Measurements from ENCODE around the gene LAIR1.
A peak's percentile ranks its signal among the peaks of the same experiment; 100 is the strongest.
"Not testable (repeated sequence)": the region's sequence is repeated elsewhere in the genome, so short reads cannot be mapped to it uniquely, and the experiment has no call there.

Gene LAIR1

GRCh38 chr19:54341295-54341694, 23.4 kb downstream of the LAIR1 start:
- no peak for DNase-seq

GRCh38 chr19:54339646-54340358, 24.9 kb downstream of the LAIR1 start:
- DNase-seq, result peak; percentile 54 to 59

GRCh38 chr19:54338521-54338920, 26.2 kb downstream of the LAIR1 start:
- DNase-seq, result no peak

DNA sequence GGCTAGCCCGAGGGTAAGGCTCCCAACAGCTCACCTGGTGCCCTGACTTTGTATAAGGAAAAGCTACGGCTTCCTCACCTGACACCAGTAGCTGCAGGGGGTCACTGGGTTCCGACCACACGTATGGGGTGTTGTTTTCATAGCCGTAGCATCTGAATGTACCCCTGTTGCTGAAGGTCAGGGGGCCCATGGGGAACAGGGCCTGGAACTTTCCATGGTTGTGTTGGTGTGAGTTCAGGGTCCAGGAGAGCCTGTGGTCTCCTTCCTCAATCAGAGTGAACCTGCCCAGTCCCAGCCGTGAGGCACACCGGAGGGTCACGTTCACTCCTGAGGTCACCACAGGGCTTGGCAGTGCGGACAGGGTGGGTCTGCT, 26.9 kb downstream of the LAIR1 start:
- no peak for DNase-seq

GRCh38 chr19:54336893-54337857, 27.6 kb downstream of the LAIR1 start:
- no peak for DNase-seq

GRCh38 chr19:54335979-54336892, 28.5 kb downstream of the LAIR1 start:
- no peak for DNase-seq

- peak; percentile 87 to 88 for DNase-seq
These were observed 29.6 kb downstream of the LAIR1 start for GRCh38 chr19:54335164-54335563.

GRCh38 chr19:54333586-54334298, 31.0 kb downstream of the LAIR1 start:
- DNase-seq, result no peak

DNA sequence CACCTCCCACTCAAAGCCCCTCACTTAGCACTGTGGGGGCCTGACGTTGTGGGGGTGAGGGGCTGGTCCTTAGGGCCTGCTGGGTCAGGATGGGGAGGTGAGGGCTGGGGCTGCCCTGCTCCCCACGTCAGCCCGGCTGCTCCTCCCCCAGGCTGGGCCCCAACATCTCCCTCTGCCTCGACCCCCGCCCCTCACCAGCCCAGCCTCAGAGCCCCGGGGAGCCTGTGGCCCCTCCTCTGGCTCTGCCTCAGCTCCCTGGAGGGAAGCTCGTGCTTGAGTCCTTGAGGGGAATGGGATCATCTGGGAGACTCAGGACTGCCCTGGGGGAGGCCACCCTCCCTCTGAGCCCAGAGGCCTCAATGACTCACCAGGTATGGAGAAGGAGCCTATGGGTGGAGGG, 32.6 kb downstream of the LAIR1 start:
- DNase-seq, result no peak

DNA sequence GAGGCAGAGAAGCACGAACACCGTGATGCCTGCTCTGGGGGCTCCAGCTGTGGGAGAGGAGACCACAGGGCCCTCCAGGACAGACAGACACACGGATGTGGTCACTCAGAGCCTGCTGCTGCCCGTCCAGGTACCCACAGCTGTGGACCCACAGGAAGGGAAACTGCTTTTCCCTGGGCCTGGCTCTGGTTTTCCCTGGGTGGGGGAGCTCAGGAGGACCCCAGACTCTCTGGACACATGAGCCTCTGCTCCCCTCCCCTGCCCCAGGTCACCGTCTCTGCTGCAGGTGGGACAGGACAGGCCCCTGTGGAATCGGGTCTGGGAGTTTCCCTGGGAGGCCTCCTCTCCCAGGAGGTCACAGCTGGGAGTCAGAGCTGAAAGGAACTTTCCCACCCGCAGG, 33.1 kb downstream of the LAIR1 start:
- no peak for DNase-seq

DNA sequence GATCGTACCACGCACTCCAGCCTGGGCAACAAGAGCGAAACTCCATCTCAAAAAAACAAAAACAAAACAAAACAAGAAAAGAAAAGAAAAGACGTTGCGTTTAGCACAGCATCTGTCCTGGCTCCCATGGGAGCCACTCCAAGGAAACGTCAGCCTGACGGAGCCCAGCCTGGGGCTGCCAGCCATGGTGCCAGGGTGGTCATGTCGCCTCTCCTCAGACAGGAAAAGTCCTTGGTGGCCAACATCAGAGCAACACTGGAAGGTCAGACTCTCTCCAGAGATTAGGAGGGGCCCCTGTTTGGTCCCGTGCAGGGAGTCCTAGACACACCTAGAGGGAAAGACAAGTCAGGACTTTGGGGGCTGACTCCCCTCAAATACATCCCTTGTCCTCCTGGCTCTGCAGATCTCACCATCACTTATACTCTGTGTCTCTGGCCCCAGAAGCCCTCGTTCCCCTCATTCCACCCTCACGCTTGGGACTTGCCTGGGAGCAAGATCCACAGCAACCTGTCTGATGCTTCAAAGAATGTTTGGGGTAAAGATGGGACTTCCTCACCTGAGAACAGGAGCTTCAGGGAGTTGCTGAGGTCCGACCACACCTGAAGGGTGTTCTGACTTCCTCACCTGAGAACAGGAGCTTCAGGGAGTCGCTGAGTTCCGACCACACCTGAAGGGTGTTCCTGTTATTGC, 35.1 kb downstream of the LAIR1 start:
- no peak for DNase-seq

- not testable (repeated sequence) for DNase-seq
These were observed 36.0 kb downstream of the LAIR1 start for GRCh38 chr19:54328781-54329180.

GRCh38 chr19:54325631-54326030, 39.1 kb downstream of the LAIR1 start:
- peak; percentile 20 to 38 for DNase-seq

GRCh38 chr19:54325194-54325621, 39.5 kb downstream of the LAIR1 start:
- peak; percentile 76 to 82 for DNase-seq

DNA sequence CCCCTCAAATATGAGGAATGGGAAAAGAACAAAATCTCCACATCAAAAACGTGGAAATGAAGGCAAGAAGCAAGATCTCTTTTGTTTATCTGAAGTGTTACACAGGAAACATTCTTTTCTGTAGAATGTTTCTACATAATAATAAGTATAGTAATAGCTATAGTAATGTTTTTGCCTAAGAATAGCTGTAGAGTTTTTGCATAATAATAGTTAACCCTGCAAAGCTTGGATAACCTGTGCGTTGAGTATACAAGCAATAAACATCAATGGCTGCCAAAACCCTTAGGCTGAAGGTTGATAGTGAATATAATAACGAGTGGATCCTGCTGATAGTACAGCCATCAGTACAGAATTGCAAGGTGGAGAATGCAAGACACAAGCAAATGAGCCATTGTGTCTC, 40.7 kb downstream of the LAIR1 start:
- no peak for DNase-seq

GRCh38 chr19:54322934-54323333, 41.8 kb downstream of the LAIR1 start:
- DNase-seq, result not testable (repeated sequence)

- not testable (repeated sequence) for DNase-seq
These were observed 42.4 kb downstream of the LAIR1 start for GRCh38 chr19:54322295-54322694.

GRCh38 chr19:54319892-54320670, 44.6 kb downstream of the LAIR1 start:
- DNase-seq, result peak; percentile 20 to 56

GRCh38 chr19:54319049-54319448, 45.7 kb downstream of the LAIR1 start:
- peak; percentile 72 to 86 for DNase-seq

DNA sequence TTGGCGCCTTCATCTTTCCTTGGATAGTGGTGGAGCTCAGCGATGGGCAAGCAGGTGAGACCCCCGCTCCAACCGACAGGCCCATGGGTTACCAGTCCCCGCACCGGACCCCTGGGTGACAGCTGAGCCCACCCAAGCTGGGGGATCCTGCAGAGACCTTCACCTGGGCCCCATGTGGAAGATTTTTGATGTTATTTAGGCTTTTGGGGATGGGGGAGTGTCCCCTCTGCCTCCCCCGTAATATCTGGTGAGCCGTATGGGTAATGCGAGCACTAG, 46.8 kb downstream of the LAIR1 start:
- DNase-seq, result no peak

Data from inflammatory macrophage (primary cell).